Left hindlimb (tissue), 1 donor: ENCODE measurements around the gene PHF19.

Experiments
- DNase-seq: peaks from one replicate; pipeline ENCODE4 v3.0.0-alpha.2; 2018

Gene PHF19

GRCh38 chr9:120852240-120853010 lies 24.6 kb downstream of the PHF19 start:
- DNase-seq: no peak

GRCh38 chr9:120851449-120851848 lies 25.5 kb downstream of the PHF19 start:
- no peak for DNase-seq

GRCh38 chr9:120850315-120850714 lies 26.7 kb downstream of the PHF19 start:
- DNase-seq: no peak

- DNase-seq: no peak
Observed at GRCh38 chr9:120846906-120847305, 30.1 kb downstream of the PHF19 start.

- no peak for DNase-seq
Observed at GRCh38 chr9:120846251-120846889, 30.6 kb downstream of the PHF19 start.

- no peak for DNase-seq
Observed at GRCh38 chr9:120845255-120845654, 31.7 kb downstream of the PHF19 start.

GRCh38 chr9:120842685-120843485 lies 34.1 kb downstream of the PHF19 start, which contains the start of gene PSMD5:
TSS of gene PSMD5 (minus strand) at chr9:120842922. CDS start at chr9:120842909, 13 bp downstream.
- peak; percentile 99 for DNase-seq

GRCh38 chr9:120841930-120842684 lies 34.9 kb downstream of the PHF19 start:
- DNase-seq: no peak

- no peak for DNase-seq
Observed at GRCh38 chr9:120839146-120839545, 37.8 kb downstream of the PHF19 start.

- no peak for DNase-seq
Observed at GRCh38 chr9:120837921-120838320, 39.1 kb downstream of the PHF19 start.

GRCh38 chr9:120833325-120833724 lies 43.7 kb downstream of the PHF19 start:
- no peak for DNase-seq

GRCh38 chr9:120832807-120833206 lies 44.2 kb downstream of the PHF19 start:
- no peak for DNase-seq

GRCh38 chr9:120830865-120831264 lies 46.1 kb downstream of the PHF19 start:
- DNase-seq: no peak

GRCh38 chr9:120830151-120830550 lies 46.8 kb downstream of the PHF19 start:
- DNase-seq: no peak

- DNase-seq: no peak
Observed at GRCh38 chr9:120829650-120830049, 47.3 kb downstream of the PHF19 start.

GRCh38 chr9:120820095-120820494 lies 56.9 kb downstream of the PHF19 start:
- no peak for DNase-seq

- no peak for DNase-seq
Observed at GRCh38 chr9:120818595-120818994, 58.4 kb downstream of the PHF19 start.

GRCh38 chr9:120815075-120815474 lies 61.9 kb downstream of the PHF19 start:
- no peak for DNase-seq

GRCh38 chr9:120808931-120809330 lies 68.1 kb downstream of the PHF19 start:
- DNase-seq: no peak

- DNase-seq: no peak
Observed at GRCh38 chr9:120807607-120808379, 69.2 kb downstream of the PHF19 start.
